ENCODE data around the gene KIF11. TPM values are rescaled to one million over a fixed set of nuclear protein-coding genes. Genes with fewer than 3 reads are reported as not detected.

The KIF11 gene
- total and polyA plus RNA-seq, 9 of the 15 experiments (the other 6 are each of a cell fraction or from before 2014, with no cell fraction given) = 11.3 to 54.4 (median 29.2) TPM

DNA sequence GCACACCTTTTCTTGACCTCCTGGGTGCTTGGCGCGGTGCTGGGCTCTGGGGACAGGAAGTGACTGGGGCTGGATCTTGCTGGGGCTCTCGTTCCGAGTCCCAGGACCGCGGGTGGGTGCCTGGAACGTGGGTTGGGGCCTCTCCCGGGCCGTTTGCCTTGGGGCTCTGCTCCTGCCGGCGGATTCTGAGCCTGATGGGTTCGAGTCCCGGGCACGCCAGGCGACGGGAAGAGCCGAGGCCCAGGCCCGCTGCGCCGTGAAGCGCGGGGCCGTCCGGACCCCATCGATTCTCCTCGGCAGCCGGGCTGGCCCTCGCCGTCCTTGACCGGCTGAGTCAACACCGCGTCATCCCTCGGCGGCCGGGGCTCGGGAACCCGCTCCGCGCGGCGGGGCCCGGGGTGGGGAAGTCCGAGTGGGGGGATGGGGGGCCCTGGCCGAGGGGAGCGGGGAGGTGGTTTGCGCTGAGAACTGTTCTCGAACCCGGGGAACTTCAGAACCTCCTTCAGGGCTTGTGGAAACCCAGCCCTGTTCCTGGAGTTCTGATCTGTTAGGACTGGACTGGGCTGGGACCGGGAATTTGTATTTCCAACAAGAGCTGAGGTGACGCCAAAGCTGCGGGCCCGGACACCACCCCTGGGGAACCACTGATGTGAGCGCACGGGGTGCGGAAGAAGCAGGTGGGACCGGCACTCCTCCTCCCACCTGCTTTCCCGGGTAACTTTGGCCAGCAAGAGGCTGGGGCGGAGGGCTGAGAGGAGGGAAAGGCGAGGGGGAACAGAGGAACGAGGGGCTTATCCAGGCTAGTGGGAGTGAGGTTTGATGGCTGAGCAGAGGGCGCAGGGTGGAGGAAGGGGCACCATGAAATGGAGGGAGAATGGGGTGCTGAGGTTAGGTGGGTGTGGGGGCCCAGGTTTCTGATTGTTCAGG, 103.0 kb downstream of the KIF11 start (continued):
- TF ChIP-seq ETV1 (tag; conservative IDR thresholded peaks at IDR 0.05; ENCODE audit: low read depth) = no peak
- no peak for TF ChIP-seq NFIX (CRISPR knock-in tag; IDR thresholded peaks at IDR 0.05; ENCODE audit: low read depth)
- TF ChIP-seq ZNF124 (CRISPR knock-in tag; IDR thresholded peaks at IDR 0.05) = no peak
- TF ChIP-seq HIVEP1 (CRISPR knock-in tag; IDR thresholded peaks at IDR 0.05) = no peak
- TF ChIP-seq ZNF57 (CRISPR knock-in tag; IDR thresholded peaks at IDR 0.05) = no peak
- TF ChIP-seq RBFOX2 (IDR thresholded peaks at IDR 0.05; ENCODE audit: low read depth, low read length) = peak; percentile 90
- peak; percentile 10 for TF ChIP-seq KDM5B (IDR thresholded peaks at IDR 0.05; ENCODE audit: insufficient replicate concordance, low read depth, low read length)
- no peak for TF ChIP-seq ARID4B (CRISPR knock-in tag; IDR thresholded peaks at IDR 0.05)
- peak; percentile 31; the same call in 1 of the 2 replicates for TF ChIP-seq L3MBTL2 (IDR thresholded peaks at IDR 0.05)
- peak; percentile 26; the same call in 1 of the 2 replicates for TF ChIP-seq ESRRA (IDR thresholded peaks at IDR 0.05; ENCODE audit: borderline replicate concordance, low read depth)
- no peak for TF ChIP-seq ZNF561 (CRISPR knock-in tag; conservative IDR thresholded peaks at IDR 0.05)
- no peak for TF ChIP-seq ZNF274 (IDR thresholded peaks at IDR 0.05; ENCODE audit: borderline replicate concordance, low read depth, low read length)
- no peak for TF ChIP-seq SMARCC2 (IDR thresholded peaks at IDR 0.05; ENCODE audit: low read depth)
- no peak for TF ChIP-seq NFATC3 (IDR thresholded peaks at IDR 0.05)
- TF ChIP-seq, protein P1, sequence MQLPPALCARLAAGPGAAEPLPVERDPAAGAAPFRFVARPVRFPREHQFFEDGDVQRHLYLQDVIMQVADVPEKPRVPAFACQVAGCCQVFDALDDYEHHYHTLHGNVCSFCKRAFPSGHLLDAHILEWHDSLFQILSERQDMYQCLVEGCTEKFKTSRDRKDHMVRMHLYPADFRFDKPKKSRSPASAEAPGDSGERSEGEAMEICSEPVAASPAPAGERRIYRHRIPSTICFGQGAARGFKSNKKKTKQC (CRISPR knock-in tag; IDR thresholded peaks at IDR 0.05) = no peak
- TF ChIP-seq ZBTB1 (CRISPR knock-in tag; IDR thresholded peaks at IDR 0.05; ENCODE audit: borderline replicate concordance, low read depth) = no peak
- TF ChIP-seq HMG20A (CRISPR knock-in tag; conservative IDR thresholded peaks at IDR 0.05) = no peak
- TF ChIP-seq ZBTB5 (IDR thresholded peaks at IDR 0.05) = no peak
- no peak for TF ChIP-seq ZNF764 (CRISPR knock-in tag; IDR thresholded peaks at IDR 0.05; ENCODE audit: low read depth)
- no peak for TF ChIP-seq ZBED1 (IDR thresholded peaks at IDR 0.05)

Measured in K562 (cell line).